Inferior parietal cortex (tissue), 1 donor: Measurements from ENCODE around the gene GNAS.
"Not testable (repeated sequence)": the region's sequence is repeated elsewhere in the genome, so short reads cannot be mapped to it uniquely, and the experiment has no call there.

ENCODE experiments used
- DNase-seq: peaks from one replicate; pipeline ENCODE4 v3.0.0-alpha.2; 2016; ENCODE audit errors: extremely low spot score

Gene GNAS

GRCh38 chr20:58852543-58853271 is at the start of gene GNAS:
TSS of gene GNAS (plus strand) at chr20:58852716.
- peak; percentile 21 for DNase-seq

GRCh38 chr20:58803533-58803932 is 49.0 kb upstream of the GNAS start:
- DNase-seq: no peak

GRCh38 chr20:58807801-58808200 is 44.7 kb upstream of the GNAS start:
- DNase-seq: no peak

- no peak for DNase-seq
Observed at GRCh38 chr20:58808271-58809046, 44.1 kb upstream of the GNAS start.

GRCh38 chr20:58810116-58810878 is 42.2 kb upstream of the GNAS start:
- no peak for DNase-seq

- DNase-seq: no peak
Observed at GRCh38 chr20:58810879-58811250, 41.7 kb upstream of the GNAS start.

- no peak for DNase-seq
Observed at GRCh38 chr20:58811334-58811733, 41.2 kb upstream of the GNAS start.

GRCh38 chr20:58813369-58813768 is 39.1 kb upstream of the GNAS start:
- no peak for DNase-seq

- no peak for DNase-seq
Observed at GRCh38 chr20:58815448-58815847, 37.1 kb upstream of the GNAS start.

- DNase-seq: no peak
Observed at GRCh38 chr20:58816051-58816450, 36.5 kb upstream of the GNAS start.

- no peak for DNase-seq
Observed at GRCh38 chr20:58816957-58817651, 35.4 kb upstream of the GNAS start.

- DNase-seq: no peak
Observed at GRCh38 chr20:58817748-58818147, 34.8 kb upstream of the GNAS start.

- no peak for DNase-seq
Observed at GRCh38 chr20:58818586-58819285, 33.8 kb upstream of the GNAS start.

GRCh38 chr20:58819921-58820320 is 32.6 kb upstream of the GNAS start:
- no peak for DNase-seq

- DNase-seq: not testable (repeated sequence)
Observed at GRCh38 chr20:58820515-58820914, 32.0 kb upstream of the GNAS start.

- no peak for DNase-seq
Observed at GRCh38 chr20:58822149-58822548, 30.4 kb upstream of the GNAS start.

- DNase-seq: no peak
Observed at GRCh38 chr20:58822748-58823730, 29.5 kb upstream of the GNAS start.

- no peak for DNase-seq
Observed at GRCh38 chr20:58824843-58825242, 27.7 kb upstream of the GNAS start.

GRCh38 chr20:58825450-58825849 is 27.1 kb upstream of the GNAS start:
- no peak for DNase-seq

- no peak for DNase-seq
Observed at GRCh38 chr20:58826271-58826670, 26.2 kb upstream of the GNAS start.
